Esophagus muscularis mucosa (tissue), 4 donors: ENCODE data around the gene ENG. TPM values are rescaled to one million over a fixed set of nuclear protein-coding genes. Genes with fewer than 3 reads are reported as not detected.
A peak's percentile ranks its signal among the peaks of the same experiment; 100 is the strongest.
"Not testable (repeated sequence)": the region's sequence is repeated elsewhere in the genome, so short reads cannot be mapped to it uniquely, and the experiment has no call there.

ENCODE experiments used
- DNase-seq: peaks from one replicate; pipeline ENCODE4 v3.0.0-alpha.2; 2017; ENCODE audit errors: extremely low spot score
- H3K27ac ChIP-seq, 4 donors: fragments of 200-600 bp; sonication (generic); replicated peaks in 1 of 4; 1 replicate in 3 of 4; 2 replicates in 1 of 4; pipeline ENCODE4 v1.5.1; 2016 to 2019; ENCODE audit warnings: mild to moderate bottlenecking in 1 of 4
- H3K27me3 ChIP-seq, 4 donors: fragments of 200-600 bp; sonication (generic); one replicate each; pipeline versions ENCODE4 v1.5.1 to v1.6.0; 2016 to 2019
- H3K36me3 ChIP-seq, 4 donors: fragments of 200-600 bp; sonication (generic); one replicate each; pipeline ENCODE4 v1.5.1; 2016 to 2019
- H3K4me1 ChIP-seq, 4 donors: fragments of 200-600 bp; sonication (generic); one replicate each; pipeline ENCODE4 v1.5.1; 2016 to 2019
- H3K4me3 ChIP-seq, 4 donors: fragments of 200-600 bp; sonication (generic); 1 replicate in 2 of 4; 2 replicates in 2 of 4; pipeline ENCODE4 v1.5.1; 2016 to 2019; ENCODE audit warnings: mild to moderate bottlenecking in 4 of 4, moderate library complexity in 1 of 4
- H3K9me3 ChIP-seq, 4 donors: fragments of 200-600 bp; sonication (generic); 1 replicate in 3 of 4; 2 replicates in 1 of 4; pipeline ENCODE4 v1.5.1; 2016 to 2019
- CTCF ChIP-seq, 3 experiments: fragments of 200-600 bp in 2 of 3; fragments of 450-650 bp in 1 of 3; sonication (generic) in 2 of 3; IDR thresholded peaks; one replicate each; pipeline ENCODE4 v1.5.1; 2017 to 2019; ENCODE audit warnings: antibody characterized with exemption in 3 of 3, mild to moderate bottlenecking in 2 of 3, moderate library complexity in 1 of 3
- EP300 ChIP-seq: sonication (generic); formaldehyde crosslinking; IDR thresholded peaks from one replicate; pipeline ENCODE4 v1.6.1; 2017; ENCODE audit warnings: antibody characterized with exemption
- POLR2A ChIP-seq: fragments of 450-650 bp; IDR thresholded peaks from one replicate; pipeline ENCODE4 v1.6.1; 2017; ENCODE audit warnings: antibody characterized with exemption, moderate library complexity, mild to moderate bottlenecking, low read depth
- POLR2AphosphoS5 ChIP-seq, 2 donors: sonication (generic); formaldehyde crosslinking; IDR thresholded peaks; one replicate each; pipeline ENCODE4 v1.6.1; 2017; ENCODE audit warnings: antibody characterized with exemption in 2 of 2
- WGBS: methylation state at CpG from one replicate; pipeline ENCODE4 v1.1.5; 2018; 5-methylcytosine and 5-hydroxymethylcytosine counted together
- intact Hi-C: fragments of 100-400 bp; cut with DNase I; formaldehyde crosslinking; loops from one replicate; pipeline ENCODE4 v1.15.1; 2023
- total RNA-seq, 4 donors: library from RNA; depleted of rRNA; stranded (reverse); fragments of >200 nt; gene quantifications; one replicate each; pipeline versions ENCODE4 v1.1.0 to v1.2.1, GENCODE V29; 2016

Gene ENG
- total RNA-seq, 4 donors from 2014 or later = 36.5 to 91.2 (median 78.3) TPM

GRCh38 chr9:127872369-127873222 lies 18.1 kb upstream of the ENG start:
- Histone ChIP-seq H3K9me3 (no peaks in the 10 kb centered on the region), H3K27me3 (no peaks in the 10 kb centered on the region), H3K4me1 (peaks cover 51 to 68% (median 57%) of the 10 kb centered on the region in 4 donors), H3K27ac (peak overlapping the region in 1 of 4 donors; percentile 84), H3K4me3 (no peak overlapping the region), H3K36me3 (peaks cover 9 to 51% (median 45%) of the 10 kb centered on the region in 4 donors)
- no peak for DNase-seq
- intact Hi-C loops = loop anchor here (5.0 kb wide), 2 partner anchors 85 to 135 kb away; partner anchors contain the start of genes CDK9 and TOR2A
- TF ChIP-seq POLR2AphosphoS5 (IDR thresholded peaks at IDR 0.05) (no peak), EP300 (no peak), POLR2A (no peak), CTCF (IDR thresholded peaks at IDR 0.05) (no peak)
- WGBS = 90% methylated on average over 17 of the region's 20 CpGs

GRCh38 chr9:127871531-127871930 lies 17.1 kb upstream of the ENG start:
- Histone ChIP-seq H3K36me3 (peaks cover 11 to 59% (median 50%) of the 10 kb centered on the region in 4 donors), H3K4me3 (no peak overlapping the region), H3K9me3 (no peaks in the 10 kb centered on the region), H3K27me3 (no peaks in the 10 kb centered on the region), H3K27ac (no peak overlapping the region), H3K4me1 (peaks cover 47 to 63% (median 52%) of the 10 kb centered on the region in 4 donors)
- 88% methylated on average over 9 of the region's 9 CpGs for WGBS
- TF ChIP-seq POLR2AphosphoS5 (IDR thresholded peaks at IDR 0.05) (no peak), CTCF (IDR thresholded peaks at IDR 0.05) (no peak)
- intact Hi-C loops = loop anchor here (5.0 kb wide), 2 partner anchors 84 to 134 kb away; partner anchors contain the start of genes CDK9 and TOR2A
- DNase-seq = no peak

- WGBS = 83% methylated on average over 5 of the region's 12 CpGs
- Histone ChIP-seq H3K4me3 (no peak overlapping the region), H3K27me3 (no peaks in the 10 kb centered on the region), H3K9me3 (no peaks in the 10 kb centered on the region), H3K27ac (no peak overlapping the region), H3K4me1 (peaks cover 41 to 57% (median 46%) of the 10 kb centered on the region in 4 donors), H3K36me3 (peaks cover 11 to 60% (median 50%) of the 10 kb centered on the region in 4 donors)
- no peak for DNase-seq
- intact Hi-C loops = loop anchor here (5.0 kb wide), 2 partner anchors 84 to 134 kb away; partner anchors contain the start of genes CDK9 and TOR2A
- no peak for TF ChIP-seq CTCF (IDR thresholded peaks at IDR 0.05)
These were observed 16.4 kb upstream of the ENG start for GRCh38 chr9:127870887-127871286.

- H3K36me3 ChIP-seq = peaks cover 11 to 60% (median 50%) of the 10 kb centered on the region in 4 donors
- WGBS = 71% methylated on average over 9 of the region's 9 CpGs
These were observed 15.7 kb upstream of the ENG start for GRCh38 chr9:127870153-127870491.

GRCh38 chr9:127869310-127870152 lies 15.1 kb upstream of the ENG start:
- Histone ChIP-seq H3K36me3 (peaks cover 11 to 60% (median 50%) of the 10 kb centered on the region in 4 donors), H3K9me3 (no peaks in the 10 kb centered on the region)
- peak; percentile 96 for DNase-seq

More at GRCh38 chr9:127870153-127870491, 15.7 kb upstream of the ENG start:
- not testable (repeated sequence) for H3K9me3 ChIP-seq, H3K27ac ChIP-seq, DNase-seq, H3K4me3 ChIP-seq, H3K27me3 ChIP-seq
- H3K4me1 ChIP-seq = peaks cover 33 to 49% (median 38%) of the 10 kb centered on the region in 4 donors
- intact Hi-C loops = loop anchor here (5.0 kb wide), 2 partner anchors 83 to 133 kb away; partner anchors contain the start of genes CDK9 and TOR2A

More at GRCh38 chr9:127869310-127870152, 15.1 kb upstream of the ENG start:
- WGBS = 83% methylated on average over 9 of the region's 18 CpGs
- TF ChIP-seq EP300 = no peak
- TF ChIP-seq POLR2A = no peak
- peak; percentile 79 to 87 (median 81) for TF ChIP-seq CTCF (IDR thresholded peaks at IDR 0.05)
- peak; percentile 33 to 64 for TF ChIP-seq POLR2AphosphoS5 (IDR thresholded peaks at IDR 0.05)
- peaks cover 27 to 43% (median 32%) of the 10 kb centered on the region in 4 donors for H3K4me1 ChIP-seq
- peak overlapping the region in 2 of 4 donors; percentile 30 to 35 for H3K27ac ChIP-seq
- intact Hi-C loops = loop anchor here (5.0 kb wide), 2 partner anchors 82 to 132 kb away; partner anchors contain the start of genes CDK9 and TOR2A
- no peak overlapping the region for H3K4me3 ChIP-seq
- H3K27me3 ChIP-seq = no peaks in the 10 kb centered on the region
